ENCODE measurements around the gene KIF3C. TPM values are rescaled to one million over a fixed set of nuclear protein-coding genes. Genes with fewer than 3 reads are reported as not detected.
A peak's percentile ranks its signal among the peaks of the same experiment; 100 is the strongest.
"Not testable (repeated sequence)": the region's sequence is repeated elsewhere in the genome, so short reads cannot be mapped to it uniquely, and the experiment has no call there.

The KIF3C gene
- total RNA-seq, 1 experiment from 2014 or later, result 12.8 TPM

DNA sequence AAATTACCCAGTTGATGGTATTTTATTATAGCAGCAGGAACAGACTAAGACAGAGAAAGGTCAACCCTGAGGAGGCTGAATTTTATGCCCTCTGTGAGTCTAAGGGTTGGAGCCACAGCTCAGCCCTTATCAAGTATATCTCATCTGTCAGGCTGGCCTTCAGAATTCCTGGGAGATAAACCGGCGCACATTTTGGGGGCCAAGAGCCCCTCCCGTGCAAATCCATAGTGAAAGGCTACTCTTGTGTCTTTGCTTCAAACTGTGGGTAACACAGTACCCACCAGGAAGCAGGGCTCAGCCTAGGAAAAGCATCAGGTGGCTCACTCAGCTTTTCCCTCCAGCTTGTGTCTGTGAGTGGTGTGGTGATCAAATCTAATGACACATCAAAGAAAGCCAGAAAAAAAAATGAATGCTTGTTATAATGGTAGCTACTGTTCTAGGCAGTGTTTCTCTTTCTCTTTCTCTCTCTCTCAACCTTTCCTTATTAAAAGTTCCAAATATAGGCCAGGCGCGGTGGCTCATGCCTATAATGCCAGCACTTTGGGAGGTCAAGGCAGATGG, 79.0 kb downstream of the KIF3C start:
- Histone ChIP-seq H3K79me2 (ENCODE audit: low read length) (no peaks in the 10 kb centered on the region), H3K4me2 (ENCODE audit: low read length) (no peak overlapping the region), H3K9ac (ENCODE audit: low read length) (no peak overlapping the region), H3K36me3 (ENCODE audit: low read depth, low read length) (no peaks in the 10 kb centered on the region), H3K9me2 (replicated peaks; ENCODE audit: low read length) (no peaks in the 10 kb centered on the region), H4K20me1 (ENCODE audit: low read length) (no peaks in the 10 kb centered on the region), H3K4me1 (ENCODE audit: insufficient read depth, low read length) (no peaks in the 10 kb centered on the region), H3K9me3 (ENCODE audit: low read length) (no peaks in the 10 kb centered on the region), H3F3A (ENCODE audit: low read length, unreplicated experiment) (no peaks in the 10 kb centered on the region), H3K27me3 (ENCODE audit: low read length) (no peaks in the 10 kb centered on the region), H3K27ac (ENCODE audit: low read length) (no peak overlapping the region), H3K4me3 (ENCODE audit: low read length) (no peak overlapping the region), H2AFZ (ENCODE audit: low read length) (no peak overlapping the region)
- ChIA-PET CTCF (no interaction called here), POLR2A (ENCODE audit: unreplicated experiment) (no interaction called here)
- BruUV-seq (replicated peaks), result no TSS peak
- TF ChIP-seq, protein P1, sequence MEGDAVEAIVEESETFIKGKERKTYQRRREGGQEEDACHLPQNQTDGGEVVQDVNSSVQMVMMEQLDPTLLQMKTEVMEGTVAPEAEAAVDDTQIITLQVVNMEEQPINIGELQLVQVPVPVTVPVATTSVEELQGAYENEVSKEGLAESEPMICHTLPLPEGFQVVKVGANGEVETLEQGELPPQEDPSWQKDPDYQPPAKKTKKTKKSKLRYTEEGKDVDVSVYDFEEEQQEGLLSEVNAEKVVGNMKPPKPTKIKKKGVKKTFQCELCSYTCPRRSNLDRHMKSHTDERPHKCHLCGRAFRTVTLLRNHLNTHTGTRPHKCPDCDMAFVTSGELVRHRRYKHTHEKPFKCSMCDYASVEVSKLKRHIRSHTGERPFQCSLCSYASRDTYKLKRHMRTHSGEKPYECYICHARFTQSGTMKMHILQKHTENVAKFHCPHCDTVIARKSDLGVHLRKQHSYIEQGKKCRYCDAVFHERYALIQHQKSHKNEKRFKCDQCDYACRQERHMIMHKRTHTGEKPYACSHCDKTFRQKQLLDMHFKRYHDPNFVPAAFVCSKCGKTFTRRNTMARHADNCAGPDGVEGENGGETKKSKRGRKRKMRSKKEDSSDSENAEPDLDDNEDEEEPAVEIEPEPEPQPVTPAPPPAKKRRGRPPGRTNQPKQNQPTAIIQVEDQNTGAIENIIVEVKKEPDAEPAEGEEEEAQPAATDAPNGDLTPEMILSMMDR (conservative IDR thresholded peaks at IDR 0.05; ENCODE audit: low read depth, low read length), result no peak
- TF ChIP-seq EZH2 (IDR thresholded peaks at IDR 0.05; ENCODE audit: low read length, unreplicated experiment), result no peak
- no peak for TF ChIP-seq EZH2phosphoT487 (IDR thresholded peaks at IDR 0.05; ENCODE audit: borderline replicate concordance, low read length)
- intact Hi-C loops (cut with micrococcal nuclease), result no loop called here
- no peak for DNase-seq
- ATAC-seq, result no peak

DNA sequence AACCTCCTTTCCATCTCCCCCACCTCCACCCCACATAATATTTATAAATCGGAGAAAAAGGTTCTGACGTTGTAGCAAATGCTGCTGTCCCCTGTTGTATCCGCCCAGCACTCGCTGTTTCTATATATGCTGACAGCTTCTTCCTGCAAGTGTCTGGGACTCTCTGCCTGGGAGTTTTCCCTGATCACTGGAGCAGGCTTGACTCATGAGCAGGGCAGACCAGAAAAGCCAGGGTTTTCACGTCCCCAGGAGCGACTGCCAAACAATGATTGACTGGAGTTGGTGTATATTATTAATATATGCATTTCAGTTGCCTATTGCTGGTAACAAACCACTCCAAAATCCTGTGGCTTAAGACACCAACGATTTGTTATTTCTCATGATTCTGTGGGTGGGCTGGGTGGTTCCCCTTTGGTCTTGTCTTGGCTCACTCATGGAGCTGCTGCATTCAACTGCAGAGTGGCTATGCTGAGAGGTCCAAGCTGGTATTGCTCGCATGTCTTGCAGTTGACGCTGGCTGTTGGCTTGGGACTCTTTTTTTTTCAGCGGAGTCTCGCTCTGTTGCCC, 82.8 kb downstream of the KIF3C start:
- ChIA-PET POLR2A (ENCODE audit: unreplicated experiment) (no interaction called here), CTCF (no interaction called here)
- no peaks in the 10 kb centered on the region for H3K9me3 ChIP-seq (ENCODE audit: low read length)
- H3K4me3 ChIP-seq (ENCODE audit: low read length), result no peak overlapping the region
- no peaks in the 10 kb centered on the region for H3K9me2 ChIP-seq (replicated peaks; ENCODE audit: low read length)
- H3K79me2 ChIP-seq (ENCODE audit: low read length), result no peaks in the 10 kb centered on the region
- no peaks in the 10 kb centered on the region for H4K20me1 ChIP-seq (ENCODE audit: low read length)
- no TSS peak for BruUV-seq (replicated peaks)
- no peak for TF ChIP-seq EZH2phosphoT487 (IDR thresholded peaks at IDR 0.05; ENCODE audit: borderline replicate concordance, low read length)
- no peak for TF ChIP-seq EZH2 (IDR thresholded peaks at IDR 0.05; ENCODE audit: low read length, unreplicated experiment)
- TF ChIP-seq, protein P1 (conservative IDR thresholded peaks at IDR 0.05; ENCODE audit: low read depth, low read length), result no peak
- no peak overlapping the region for H3K27ac ChIP-seq (ENCODE audit: low read length)
- H3K4me1 ChIP-seq (ENCODE audit: insufficient read depth, low read length), result no peaks in the 10 kb centered on the region
- H3K27me3 ChIP-seq (ENCODE audit: low read length), result no peaks in the 10 kb centered on the region
- DNase-seq (peak; percentile 28), ATAC-seq (no peak)
- no peaks in the 10 kb centered on the region for H3K36me3 ChIP-seq (ENCODE audit: low read depth, low read length)
- intact Hi-C loops (cut with micrococcal nuclease), result no loop called here
- H3K4me2 ChIP-seq (ENCODE audit: low read length), result no peak overlapping the region
- H3F3A ChIP-seq (ENCODE audit: low read length, unreplicated experiment), result no peaks in the 10 kb centered on the region
- H3K9ac ChIP-seq (ENCODE audit: low read length), result no peak overlapping the region
- H2AFZ ChIP-seq (ENCODE audit: low read length), result no peak overlapping the region

DNA sequence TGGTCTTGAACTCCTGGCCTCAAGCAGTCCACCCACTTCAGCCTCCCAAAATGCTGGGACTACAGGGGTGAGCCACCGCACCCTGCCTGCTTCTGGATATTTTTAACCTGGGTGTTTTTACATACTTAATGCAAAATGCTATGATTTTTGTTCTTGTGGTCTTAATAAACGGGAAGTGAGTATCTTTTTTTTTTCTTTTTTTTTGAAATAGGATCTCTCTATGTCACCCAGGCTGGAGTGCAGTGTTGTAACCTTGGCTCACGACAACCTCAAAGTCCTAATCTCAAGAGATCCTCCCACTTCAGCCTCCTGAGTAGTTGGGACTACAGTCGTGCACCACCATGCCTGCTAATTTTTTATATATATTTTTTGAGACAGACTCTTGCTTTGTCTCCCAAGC, 84.8 kb downstream of the KIF3C start:
- BruUV-seq (replicated peaks), result no TSS peak
- Histone ChIP-seq H3K27me3 (ENCODE audit: low read length) (no peaks in the 10 kb centered on the region), H3K27ac (ENCODE audit: low read length) (no peak overlapping the region), H3K4me2 (ENCODE audit: low read length) (no peak overlapping the region), H2AFZ (ENCODE audit: low read length) (no peak overlapping the region), H4K20me1 (ENCODE audit: low read length) (no peaks in the 10 kb centered on the region), H3K36me3 (ENCODE audit: low read depth, low read length) (no peaks in the 10 kb centered on the region), H3K9ac (ENCODE audit: low read length) (no peak overlapping the region), H3K4me1 (ENCODE audit: insufficient read depth, low read length) (no peaks in the 10 kb centered on the region), H3K9me3 (ENCODE audit: low read length) (no peaks in the 10 kb centered on the region), H3K4me3 (ENCODE audit: low read length) (no peak overlapping the region), H3K9me2 (replicated peaks; ENCODE audit: low read length) (no peaks in the 10 kb centered on the region), H3K79me2 (ENCODE audit: low read length) (no peaks in the 10 kb centered on the region), H3F3A (ENCODE audit: low read length, unreplicated experiment) (no peaks in the 10 kb centered on the region)
- intact Hi-C loops (cut with micrococcal nuclease), result no loop called here
- ATAC-seq, result no peak
- ChIA-PET CTCF (no interaction called here), POLR2A (ENCODE audit: unreplicated experiment) (no interaction called here)
- no peak for DNase-seq
- TF ChIP-seq, protein P1 (conservative IDR thresholded peaks at IDR 0.05; ENCODE audit: low read depth, low read length), result no peak
- TF ChIP-seq EZH2phosphoT487 (IDR thresholded peaks at IDR 0.05; ENCODE audit: borderline replicate concordance, low read length) (no peak), EZH2 (IDR thresholded peaks at IDR 0.05; ENCODE audit: low read length, unreplicated experiment) (no peak)

DNA sequence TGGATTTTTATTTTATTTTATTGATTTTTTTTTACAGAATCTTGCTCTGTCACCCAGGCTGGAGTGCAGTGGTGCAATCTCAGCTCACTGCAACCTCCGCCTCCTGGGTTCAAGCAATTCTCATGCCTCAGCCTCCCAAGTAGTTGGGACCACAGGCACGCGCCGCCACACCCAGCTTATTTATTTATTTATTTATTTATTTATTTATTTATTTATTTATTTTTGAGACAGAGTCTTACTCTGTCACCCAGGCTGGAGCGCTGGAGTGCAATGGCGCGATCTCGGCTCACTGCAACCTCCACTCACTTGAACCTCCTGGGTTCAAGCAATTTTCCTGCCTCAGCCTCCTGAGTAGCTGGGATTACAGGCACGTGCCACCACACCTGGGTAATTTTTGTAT, 86.0 kb downstream of the KIF3C start:
- H3K27me3 ChIP-seq (ENCODE audit: low read length); POLR2A ChIA-PET (ENCODE audit: unreplicated experiment); H4K20me1 ChIP-seq (ENCODE audit: low read length); H3K79me2 ChIP-seq (ENCODE audit: low read length); ATAC-seq; H3K4me1 ChIP-seq (ENCODE audit: insufficient read depth, low read length); CTCF ChIA-PET; BruUV-seq (replicated peaks); H3K9ac ChIP-seq (ENCODE audit: low read length); H3K36me3 ChIP-seq (ENCODE audit: low read depth, low read length); H3K9me3 ChIP-seq (ENCODE audit: low read length); intact Hi-C loops (cut with micrococcal nuclease); DNase-seq; H3F3A ChIP-seq (ENCODE audit: low read length, unreplicated experiment); H3K4me2 ChIP-seq (ENCODE audit: low read length); H3K27ac ChIP-seq (ENCODE audit: low read length); H2AFZ ChIP-seq (ENCODE audit: low read length); H3K4me3 ChIP-seq (ENCODE audit: low read length); H3K9me2 ChIP-seq (replicated peaks; ENCODE audit: low read length): not testable (repeated sequence)

Data from PC-3 (cell line).